NOMO-1 treated with dmso at 0.1 percent for 144 hours (cell line): ENCODE measurements around the gene IDUA.
"Not testable (repeated sequence)": the region's sequence is repeated elsewhere in the genome, so short reads cannot be mapped to it uniquely, and the experiment has no call there.

Source experiments
- DNase-seq: peaks from one replicate; lab custom pipeline; 2025; ENCODE audit not compliant: unreplicated experiment; lab: John Stamatoyannopoulos, UW

The IDUA gene

GRCh38 chr4:966266-967112 is 20.4 kb upstream of the IDUA start:
- no peak for DNase-seq

- DNase-seq: no peak
Observed at GRCh38 chr4:967113-968104, 19.4 kb upstream of the IDUA start.

GRCh38 chr4:968221-968620 is 18.6 kb upstream of the IDUA start:
- DNase-seq: no peak

- no peak for DNase-seq
Observed at GRCh38 chr4:968621-969394, 18.0 kb upstream of the IDUA start.

GRCh38 chr4:970046-970745 is 16.6 kb upstream of the IDUA start:
- DNase-seq: no peak

- DNase-seq: no peak
Observed at GRCh38 chr4:970854-971520, 15.9 kb upstream of the IDUA start.

- DNase-seq: no peak
Observed at GRCh38 chr4:971666-972500, 15.0 kb upstream of the IDUA start.

- DNase-seq: no peak
Observed at GRCh38 chr4:972651-973424, 14.0 kb upstream of the IDUA start.

- DNase-seq: peak; percentile 76
Observed at GRCh38 chr4:973431-974397, 13.1 kb upstream of the IDUA start, which contains the start of gene DGKQ. Gene DGKQ (minus strand): TSS chr4:973569. CDS start chr4:973482, 87 bp downstream.

- no peak for DNase-seq
Observed at GRCh38 chr4:974668-975067, 12.2 kb upstream of the IDUA start.

GRCh38 chr4:976016-976415 is 10.8 kb upstream of the IDUA start:
- not testable (repeated sequence) for DNase-seq

- DNase-seq: peak; percentile 90
Observed at GRCh38 chr4:978957-979701, 7.7 kb upstream of the IDUA start.

- no peak for DNase-seq
Observed at GRCh38 chr4:982291-982690, 4.6 kb upstream of the IDUA start.

GRCh38 chr4:982814-983213 is 4.0 kb upstream of the IDUA start:
- no peak for DNase-seq

GRCh38 chr4:984336-985054 is 2.3 kb upstream of the IDUA start:
- no peak for DNase-seq
